H9 (cell line): ENCODE measurements around the gene NXPH3. TPM values are rescaled to one million over a fixed set of nuclear protein-coding genes. Genes with fewer than 3 reads are reported as not detected.

Source experiments
- DNase-seq: peaks from one replicate; pipeline ENCODE4 v3.0.0-alpha.2; 2017
- H2AFZ ChIP-seq: one replicate; pipeline ENCODE4 v1.6.1; 2013; ENCODE audit warnings: mild to moderate bottlenecking, low read length, control low read depth, moderate library complexity
- H2AK5ac ChIP-seq: 2 replicates; pipeline ENCODE4 v1.6.1; 2013; ENCODE audit warnings: low read length, control low read depth, mixed read lengths; ENCODE audit not compliant: insufficient read length
- H2BK120ac ChIP-seq: one replicate; pipeline ENCODE4 v1.6.1; 2013; ENCODE audit warnings: low read depth, mild to moderate bottlenecking, low read length, control low read depth, inconsistent platforms; ENCODE audit not compliant: poor library complexity, severe bottlenecking
- H2BK12ac ChIP-seq: 2 replicates; pipeline ENCODE4 v1.6.1; 2013; ENCODE audit warnings: low read length, control low read depth, mixed read lengths, low read depth; ENCODE audit not compliant: insufficient read length
- H2BK15ac ChIP-seq: 2 replicates; pipeline ENCODE4 v1.6.1; 2013; ENCODE audit warnings: low read depth, low read length, control low read depth
- H2BK20ac ChIP-seq: one replicate; pipeline ENCODE4 v1.6.1; 2013; ENCODE audit warnings: low read depth, mild to moderate bottlenecking, low read length, control low read depth, inconsistent platforms; ENCODE audit not compliant: poor library complexity, severe bottlenecking
- H2BK5ac ChIP-seq: 2 replicates; pipeline ENCODE4 v1.6.1; 2013; ENCODE audit warnings: low read length, control low read depth, mixed read lengths; ENCODE audit not compliant: insufficient read length
- H3K14ac ChIP-seq: 2 replicates; pipeline ENCODE4 v1.6.1; 2013; ENCODE audit warnings: low read length, control low read depth; ENCODE audit not compliant: insufficient read depth
- H3K18ac ChIP-seq: 2 replicates; pipeline ENCODE4 v1.6.1; 2013; ENCODE audit warnings: low read depth, mild to moderate bottlenecking, mixed read lengths, low read length, control low read depth; ENCODE audit not compliant: insufficient read length
- H3K23ac ChIP-seq: 2 replicates; pipeline ENCODE4 v1.6.1; 2013; ENCODE audit warnings: low read length, control low read depth, mixed read lengths, low read depth; ENCODE audit not compliant: insufficient read length
- H3K23me2 ChIP-seq: 2 replicates; pipeline ENCODE4 v1.6.1; 2013; ENCODE audit warnings: low read depth, mild to moderate bottlenecking, mixed read lengths, low read length, control low read depth; ENCODE audit not compliant: insufficient read length, poor library complexity, severe bottlenecking
- H3K27ac ChIP-seq: 2 replicates; pipeline ENCODE4 v1.5.1; 2013; ENCODE audit warnings: low read length, control low read depth, mixed read lengths, low read depth; ENCODE audit not compliant: insufficient read length
- H3K27me3 ChIP-seq: 2 replicates; pipeline ENCODE4 v1.6.1; 2013; ENCODE audit warnings: low read length, control low read depth, inconsistent platforms; ENCODE audit not compliant: insufficient read depth
- H3K4ac ChIP-seq: 2 replicates; pipeline ENCODE4 v1.6.1; 2013; ENCODE audit warnings: low read depth, mild to moderate bottlenecking, control low read depth, inconsistent platforms, low read length, moderate library complexity
- H3K4me1 ChIP-seq: 2 replicates; pipeline ENCODE4 v1.6.1; 2013; ENCODE audit warnings: low read length, control low read depth, inconsistent platforms; ENCODE audit not compliant: insufficient read depth
- H3K4me2 ChIP-seq: 2 replicates; pipeline ENCODE4 v1.6.1; 2013; ENCODE audit warnings: low read length, control low read depth, mixed read lengths; ENCODE audit not compliant: insufficient read length, insufficient read depth
- H3K56ac ChIP-seq: 2 replicates; pipeline ENCODE4 v1.6.1; 2013; ENCODE audit warnings: low read depth, mild to moderate bottlenecking, mixed read lengths, low read length, control low read depth; ENCODE audit not compliant: insufficient read length
- H3K79me1 ChIP-seq: 2 replicates; pipeline ENCODE4 v1.6.1; 2013; ENCODE audit warnings: low read depth, mild to moderate bottlenecking, moderate library complexity, low read length, control low read depth, inconsistent platforms; ENCODE audit not compliant: insufficient read depth, poor library complexity, severe bottlenecking
- H3K79me2 ChIP-seq: 2 replicates; pipeline ENCODE4 v1.6.1; 2013; ENCODE audit warnings: low read length, control low read depth, inconsistent platforms; ENCODE audit not compliant: insufficient read depth
- H3K9ac ChIP-seq: 2 replicates; pipeline ENCODE4 v1.6.1; 2013; ENCODE audit warnings: low read length, control low read depth, mixed read lengths; ENCODE audit not compliant: insufficient read length; ENCODE audit errors: extremely low read depth
- H3K9me3 ChIP-seq: one replicate; pipeline ENCODE4 v1.6.1; 2013; ENCODE audit warnings: low read depth, low read length, inconsistent platforms; ENCODE audit not compliant: control insufficient read depth
- H3T11ph ChIP-seq: one replicate; pipeline ENCODE4 v1.6.1; 2013; ENCODE audit warnings: mild to moderate bottlenecking, low read length, control low read depth, inconsistent platforms
- H4K20me1 ChIP-seq: one replicate; pipeline ENCODE4 v1.6.1; 2013; ENCODE audit not compliant: control insufficient read depth, insufficient read length, insufficient read depth
- H4K5ac ChIP-seq: 2 replicates; pipeline ENCODE4 v1.6.1; 2013; ENCODE audit warnings: low read depth, mild to moderate bottlenecking, mixed read lengths, low read length, control low read depth; ENCODE audit not compliant: insufficient read length
- H4K8ac ChIP-seq: replicated peaks from 2 replicates; pipeline ENCODE4 v1.6.1; 2013; ENCODE audit warnings: low read length, control low read depth, mixed read lengths, low read depth; ENCODE audit not compliant: insufficient read length
- H4K91ac ChIP-seq: 2 replicates; pipeline ENCODE4 v1.6.1; 2013; ENCODE audit warnings: low read depth, mild to moderate bottlenecking, moderate library complexity, mixed read lengths, low read length, control low read depth; ENCODE audit not compliant: insufficient read length
- H3K27ac Mint-ChIP-seq, 3 experiments: 2 replicates in 2 of 3; 3 replicates in 1 of 3; pipeline ENCODE4 v1.8.0; 2020 to 2021; ENCODE audit warnings: mixed read lengths in 3 of 3, mild to moderate bottlenecking in 1 of 3, moderate library complexity in 1 of 3
- H3K27me3 Mint-ChIP-seq: 2 replicates; pipeline ENCODE4 v1.8.0; 2021; ENCODE audit warnings: low read depth, mild to moderate bottlenecking, moderate library complexity, mixed read lengths
- H3K36me3 Mint-ChIP-seq, 3 experiments: 2 replicates in 2 of 3; 3 replicates in 1 of 3; pipeline ENCODE4 v1.8.0; 2020 to 2021; ENCODE audit warnings: low read depth in 3 of 3, mixed read lengths in 3 of 3; ENCODE audit not compliant: insufficient read depth in 1 of 3
- H3K4me1 Mint-ChIP-seq, 2 experiments: 2 replicates each; pipeline ENCODE4 v1.8.0; 2020; ENCODE audit warnings: mixed read lengths in 2 of 2
- H3K4me3 Mint-ChIP-seq, 2 experiments: 2 replicates in 1 of 2; 3 replicates in 1 of 2; pipeline ENCODE4 v1.8.0; 2020 to 2021; ENCODE audit warnings: mild to moderate bottlenecking in 2 of 2, mixed read lengths in 2 of 2, moderate library complexity in 1 of 2
- H3K9me3 Mint-ChIP-seq, 2 experiments: 2 replicates in 1 of 2; 3 replicates in 1 of 2; pipeline ENCODE4 v1.8.0; 2020; ENCODE audit warnings: mild to moderate bottlenecking in 2 of 2, mixed read lengths in 2 of 2, moderate library complexity in 1 of 2
- CTCF ChIP-seq: fragments of 200-600 bp; sonication (generic); conservative IDR thresholded peaks from 3 replicates; pipeline ENCODE4 v1.8.0; 2021; ENCODE audit warnings: antibody characterized with exemption, mild to moderate bottlenecking
- WGBS: extraction: QIAGEN DNeasy Blood & Tissue Kit; methylation state at CpG from one replicate; pipeline ENCODE4 v1.1.7; 2013; ENCODE audit warnings: missing lambda C conversion rate, low lambda C conversion rate, mixed read lengths; ENCODE audit not compliant: insufficient read length; ENCODE audit errors: extremely low coverage; 5-methylcytosine and 5-hydroxymethylcytosine counted together
- total RNA-seq: library from RNA; stranded (reverse); gene quantifications from 2 replicates; pipeline ENCODE4 v1.2.1, GENCODE V29; 2021

NXPH3 gene
- total RNA-seq, 1 experiment from 2014 or later, result 1.3 TPM

DNA sequence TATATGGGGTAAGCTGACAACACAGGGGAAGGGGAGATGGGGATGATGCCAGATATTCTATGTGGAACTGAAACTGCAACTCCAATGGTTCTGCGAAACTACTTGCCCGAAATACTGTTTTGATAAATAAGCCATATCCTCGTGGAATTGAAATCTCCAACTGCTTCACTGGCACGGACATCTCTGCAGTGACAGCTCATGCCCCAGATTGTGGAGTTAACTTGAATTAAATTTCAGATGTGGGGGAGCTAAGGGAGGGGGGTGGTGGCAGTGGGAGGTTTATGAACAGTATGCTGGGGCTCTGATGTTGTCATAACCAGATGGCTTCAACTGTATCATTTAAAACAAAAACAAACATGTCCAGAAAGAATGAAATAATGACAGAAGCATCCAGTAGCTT is 21.8 kb downstream of the NXPH3 start:
- no peak overlapping the region for H3K4ac ChIP-seq
- H3K23ac ChIP-seq, result no peak overlapping the region
- no peaks in the 10 kb centered on the region for H3K79me1 ChIP-seq
- H3K27ac Mint-ChIP-seq, result no peak overlapping the region
- no peaks in the 10 kb centered on the region for H3K27me3 ChIP-seq
- no peaks in the 10 kb centered on the region for H3K23me2 ChIP-seq
- H3K9me3 ChIP-seq, result no peaks in the 10 kb centered on the region
- H3K56ac ChIP-seq, result no peak overlapping the region
- no peak overlapping the region for H2BK120ac ChIP-seq
- H3K27me3 Mint-ChIP-seq, result no peaks in the 10 kb centered on the region
- H2AK5ac ChIP-seq, result no peak overlapping the region
- no peak for TF ChIP-seq CTCF
- H3T11ph ChIP-seq, result no peak overlapping the region
- H4K8ac ChIP-seq, result no peak overlapping the region
- H3K14ac ChIP-seq, result no peak overlapping the region
- no peak overlapping the region for H2BK15ac ChIP-seq
- H2BK12ac ChIP-seq, result no peak overlapping the region
- no peak overlapping the region for H3K4me2 ChIP-seq
- H2AFZ ChIP-seq, result no peak overlapping the region
- H2BK20ac ChIP-seq, result no peak overlapping the region
- no peak overlapping the region for H3K4me3 Mint-ChIP-seq
- H3K9ac ChIP-seq, result no peak overlapping the region
- H3K27ac ChIP-seq, result no peak overlapping the region
- no peaks in the 10 kb centered on the region for H3K9me3 Mint-ChIP-seq
- WGBS, result no CpG with 5 or more reads among the region's 4 CpGs
- H3K79me2 ChIP-seq, result no peaks in the 10 kb centered on the region
- H3K18ac ChIP-seq, result no peak overlapping the region
- no peak overlapping the region for H2BK5ac ChIP-seq
- 0 out of 2 replicates have a peak, but pooled peaks cover 3% of the 10 kb centered on the region for H3K4me1 ChIP-seq
- H4K5ac ChIP-seq, result no peak overlapping the region
- no peak overlapping the region for H4K91ac ChIP-seq
- no peak for DNase-seq
- peaks cover 5 to 12% of the 10 kb centered on the region in 2 experiments for H3K4me1 Mint-ChIP-seq
- H3K36me3 Mint-ChIP-seq, result peaks cover 4 to 45% (median 37%) of the 10 kb centered on the region in 3 experiments; a peak in 5 of 7 replicates
- no peaks in the 10 kb centered on the region for H4K20me1 ChIP-seq
